Mesangial cell (primary cell): ENCODE results near the gene ACAP3. TPM values are rescaled to one million over a fixed set of nuclear protein-coding genes. Genes with fewer than 3 reads are reported as not detected.

Experiments used
- total RNA-seq: library from RNA; depleted of rRNA; stranded (reverse); fragments of >200 nt; gene quantifications from 2 replicates; pipeline ENCODE4 v1.2.3, GENCODE V29; 2015

The ACAP3 gene, protein sequence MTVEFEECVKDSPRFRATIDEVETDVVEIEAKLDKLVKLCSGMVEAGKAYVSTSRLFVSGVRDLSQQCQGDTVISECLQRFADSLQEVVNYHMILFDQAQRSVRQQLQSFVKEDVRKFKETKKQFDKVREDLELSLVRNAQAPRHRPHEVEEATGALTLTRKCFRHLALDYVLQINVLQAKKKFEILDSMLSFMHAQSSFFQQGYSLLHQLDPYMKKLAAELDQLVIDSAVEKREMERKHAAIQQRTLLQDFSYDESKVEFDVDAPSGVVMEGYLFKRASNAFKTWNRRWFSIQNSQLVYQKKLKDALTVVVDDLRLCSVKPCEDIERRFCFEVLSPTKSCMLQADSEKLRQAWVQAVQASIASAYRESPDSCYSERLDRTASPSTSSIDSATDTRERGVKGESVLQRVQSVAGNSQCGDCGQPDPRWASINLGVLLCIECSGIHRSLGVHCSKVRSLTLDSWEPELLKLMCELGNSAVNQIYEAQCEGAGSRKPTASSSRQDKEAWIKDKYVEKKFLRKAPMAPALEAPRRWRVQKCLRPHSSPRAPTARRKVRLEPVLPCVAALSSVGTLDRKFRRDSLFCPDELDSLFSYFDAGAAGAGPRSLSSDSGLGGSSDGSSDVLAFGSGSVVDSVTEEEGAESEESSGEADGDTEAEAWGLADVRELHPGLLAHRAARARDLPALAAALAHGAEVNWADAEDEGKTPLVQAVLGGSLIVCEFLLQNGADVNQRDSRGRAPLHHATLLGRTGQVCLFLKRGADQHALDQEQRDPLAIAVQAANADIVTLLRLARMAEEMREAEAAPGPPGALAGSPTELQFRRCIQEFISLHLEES
- total RNA-seq = 33.6 and 49.2 TPM in 2 replicates

DNA sequence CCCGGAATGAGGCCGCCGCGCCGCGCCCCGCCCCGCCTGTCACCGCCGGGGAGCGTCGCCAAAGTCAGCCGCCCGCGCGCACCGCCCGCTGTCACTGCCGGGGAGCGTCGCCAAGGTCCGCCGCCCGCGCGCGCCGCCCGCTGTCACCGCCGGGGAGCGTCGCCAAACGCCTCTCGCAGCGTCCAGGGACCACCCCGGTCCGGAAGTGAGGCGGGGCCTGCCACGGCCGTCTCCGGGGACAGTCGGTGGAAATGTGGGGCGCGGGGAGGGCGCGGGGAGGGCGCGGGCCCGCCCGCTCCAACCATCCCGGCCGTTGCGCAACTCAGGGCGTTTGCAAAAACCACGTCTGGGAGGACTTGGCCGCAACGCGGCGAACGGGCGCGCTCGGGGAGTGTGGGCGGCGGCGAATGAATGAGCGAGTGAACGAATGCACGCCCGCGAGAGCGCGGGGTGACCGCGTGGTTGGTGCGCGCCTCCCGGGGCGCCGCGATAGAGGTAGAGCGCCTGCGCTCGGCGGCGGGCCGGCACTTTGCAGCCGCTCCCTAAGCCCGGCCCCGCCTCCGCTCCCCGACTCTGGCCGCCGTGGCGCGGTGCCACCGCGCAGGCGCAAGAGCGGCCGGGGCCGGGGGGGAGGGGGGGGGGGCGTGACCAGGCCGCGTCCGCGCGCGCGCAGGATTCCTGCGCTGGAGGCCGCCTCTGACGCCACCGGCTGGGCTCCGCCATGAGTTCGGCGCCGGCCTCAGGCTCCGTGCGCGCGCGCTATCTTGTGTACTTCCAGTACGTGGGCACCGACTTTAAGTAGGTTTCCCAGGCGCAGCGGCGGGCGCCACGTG is at the start of gene ACAP3, which contains the start of gene PUSL1:
Gene ACAP3 (minus strand): TSS at position 8 of the 833 bp plus-strand sequence. CDS start 115 bp downstream, outside the sequence.
Gene PUSL1 (plus strand): TSS at position 675 of the 833 bp plus-strand sequence. CDS start 47 bp downstream, at position 722.

DNA sequence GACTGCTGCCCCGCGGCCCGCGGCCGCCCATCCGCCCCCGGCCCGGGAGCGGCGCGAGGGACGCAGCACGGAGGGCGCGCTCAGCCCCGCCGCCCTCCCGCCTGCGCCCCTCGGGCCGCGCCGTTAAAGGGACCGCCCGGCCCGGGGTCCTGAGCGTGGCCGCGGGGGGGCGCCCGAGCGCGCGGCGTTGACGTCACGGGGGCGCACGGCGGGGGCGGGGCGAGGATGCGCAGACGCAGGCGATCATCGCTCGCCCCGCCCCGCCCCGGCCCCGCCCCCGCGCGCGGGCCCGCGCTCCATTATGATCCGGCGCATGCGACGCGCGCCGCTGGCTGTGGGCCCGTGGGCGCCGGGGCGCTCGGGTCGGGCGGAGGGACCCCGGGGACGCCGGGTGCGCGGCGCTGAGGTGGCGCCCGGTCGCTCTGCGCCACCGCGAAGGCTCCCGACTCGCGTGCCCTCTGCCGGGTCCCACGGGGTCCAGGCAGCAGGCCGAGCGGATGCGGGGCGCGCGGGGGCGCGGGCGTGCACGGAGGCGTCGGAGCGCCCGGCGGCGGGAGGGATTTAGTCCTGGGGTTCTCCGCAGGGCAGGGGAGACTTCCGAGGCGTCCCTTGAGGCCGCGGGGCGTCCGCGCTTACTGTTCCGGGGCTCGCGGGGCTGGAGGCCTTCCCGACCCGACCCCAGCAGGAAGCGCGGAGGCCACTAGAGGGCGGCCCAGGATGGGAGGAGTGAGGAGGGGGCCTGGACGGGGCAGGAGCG is 41.7 kb upstream of the ACAP3 start, which contains the start of gene DVL1:
Gene DVL1 (minus strand): TSS at position 163 of the 757 bp plus-strand sequence. CDS start 353 bp downstream, outside the sequence.

DNA sequence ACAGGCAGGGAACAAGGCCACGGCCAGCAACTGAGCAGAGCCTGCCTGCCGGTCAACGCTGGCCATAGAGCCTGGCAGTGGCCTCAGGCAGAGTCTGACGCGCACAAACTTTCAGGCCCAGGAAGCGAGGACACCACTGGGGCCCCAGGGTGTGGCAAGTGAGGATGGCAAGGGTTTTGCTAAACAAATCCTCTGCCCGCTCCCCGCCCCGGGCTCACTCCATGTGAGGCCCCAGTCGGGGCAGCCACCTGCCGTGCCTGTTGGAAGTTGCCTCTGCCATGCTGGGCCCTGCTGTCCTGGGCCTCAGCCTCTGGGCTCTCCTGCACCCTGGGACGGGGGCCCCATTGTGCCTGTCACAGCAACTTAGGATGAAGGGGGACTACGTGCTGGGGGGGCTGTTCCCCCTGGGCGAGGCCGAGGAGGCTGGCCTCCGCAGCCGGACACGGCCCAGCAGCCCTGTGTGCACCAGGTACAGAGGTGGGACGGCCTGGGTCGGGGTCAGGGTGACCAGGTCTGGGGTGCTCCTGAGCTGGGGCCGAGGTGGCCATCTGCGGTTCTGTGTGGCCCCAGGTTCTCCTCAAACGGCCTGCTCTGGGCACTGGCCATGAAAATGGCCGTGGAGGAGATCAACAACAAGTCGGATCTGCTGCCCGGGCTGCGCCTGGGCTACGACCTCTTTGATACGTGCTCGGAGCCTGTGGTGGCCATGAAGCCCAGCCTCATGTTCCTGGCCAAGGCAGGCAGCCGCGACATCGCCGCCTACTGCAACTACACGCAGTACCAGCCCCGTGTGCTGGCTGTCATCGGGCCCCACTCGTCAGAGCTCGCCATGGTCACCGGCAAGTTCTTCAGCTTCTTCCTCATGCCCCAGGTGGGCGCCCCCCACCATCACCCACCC is 23.6 kb upstream of the ACAP3 start, which contains the start of gene TAS1R3:
Gene TAS1R3 (plus strand): TSS at position 213 of the 898 bp plus-strand sequence. CDS start 66 bp downstream, at position 279.

DNA sequence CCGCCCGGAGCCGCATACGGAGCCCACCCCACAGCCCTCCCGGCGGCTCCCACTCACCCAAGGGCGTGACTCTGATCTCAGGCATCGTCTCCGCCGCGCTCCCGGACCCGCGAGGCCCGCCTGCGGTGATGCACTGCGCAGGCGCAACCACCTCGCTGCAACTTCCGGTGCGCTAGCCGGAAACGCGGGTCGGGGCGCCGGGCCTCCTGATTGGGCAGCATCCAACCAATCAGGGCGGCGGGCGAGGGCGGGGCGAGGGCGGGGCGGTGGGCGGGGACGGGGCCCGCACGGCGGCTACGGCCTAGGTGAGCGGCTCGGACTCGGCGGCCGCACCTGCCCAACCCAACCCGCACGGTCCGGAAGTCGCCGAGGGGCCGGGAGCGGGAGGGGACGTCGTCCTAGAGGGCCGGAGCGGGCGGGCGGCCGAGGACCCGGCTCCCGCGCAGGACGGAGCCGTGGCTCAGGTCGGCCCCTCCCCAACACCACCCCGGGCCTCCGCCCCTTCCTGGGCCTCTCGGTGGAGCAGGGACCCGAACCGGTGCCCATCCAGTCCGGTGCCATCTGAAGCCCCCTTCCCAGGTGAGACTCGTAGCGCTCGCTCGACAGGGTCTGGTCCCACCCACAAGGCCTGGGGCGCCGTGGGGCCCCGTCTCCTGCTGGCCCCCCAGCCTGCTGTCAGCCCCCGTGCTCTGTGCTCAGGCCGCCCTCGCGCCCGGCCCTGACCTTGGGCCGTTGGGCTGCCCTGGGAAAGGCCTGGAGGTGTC is 17.0 kb upstream of the ACAP3 start, which contains the start of the genes CPTP and INTS11:
Gene CPTP (plus strand): TSS at position 279 of the 764 bp plus-strand sequence. CDS start 2,109 bp downstream, outside the sequence.
Gene INTS11 (minus strand): TSS at position 137 of the 764 bp plus-strand sequence. CDS start 52 bp downstream, at position 85.

DNA sequence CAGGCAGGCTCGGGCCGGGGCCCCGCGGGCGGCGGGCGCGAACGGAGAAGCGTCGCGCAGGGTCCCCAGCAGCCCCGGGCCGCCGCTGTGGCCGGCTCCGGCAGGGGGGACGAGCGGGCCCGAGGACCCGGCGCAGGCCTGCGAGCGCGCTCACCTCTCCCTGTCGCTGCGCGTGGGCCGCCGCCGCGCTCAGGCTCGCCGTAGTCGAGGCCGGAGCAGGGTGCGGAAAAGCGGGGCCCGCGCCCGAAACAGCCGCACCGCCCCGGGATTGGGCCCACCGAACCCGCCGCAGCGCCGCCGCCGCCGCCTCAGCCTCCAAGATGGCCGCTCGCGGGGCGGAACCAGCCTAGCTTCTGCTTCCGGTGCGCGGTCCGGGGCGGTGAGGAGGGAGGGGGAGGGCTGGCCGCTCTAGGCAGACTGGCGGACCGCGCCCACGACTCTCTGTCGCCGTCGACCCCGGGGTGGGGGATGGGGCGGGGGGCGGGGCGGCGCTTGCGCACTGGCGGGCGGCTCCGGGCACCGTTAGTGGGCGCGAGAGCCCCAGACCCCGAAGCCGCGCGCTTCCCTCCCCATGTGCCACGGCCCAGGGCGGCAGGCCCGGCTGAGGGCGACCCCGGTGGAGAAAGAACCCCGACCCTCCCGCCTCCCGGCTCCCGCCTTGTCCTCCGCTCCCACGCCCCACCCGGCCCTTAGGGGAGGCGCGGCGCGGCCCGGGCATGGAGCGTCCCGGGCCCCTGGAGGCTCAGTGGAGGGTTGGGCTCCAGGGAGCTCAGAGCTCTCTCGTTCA is 34.0 kb downstream of the ACAP3 start, which contains the start of gene UBE2J2:
Gene UBE2J2 (minus strand): TSS at position 343 of the 787 bp plus-strand sequence. CDS start 5,862 bp downstream, outside the sequence.

DNA sequence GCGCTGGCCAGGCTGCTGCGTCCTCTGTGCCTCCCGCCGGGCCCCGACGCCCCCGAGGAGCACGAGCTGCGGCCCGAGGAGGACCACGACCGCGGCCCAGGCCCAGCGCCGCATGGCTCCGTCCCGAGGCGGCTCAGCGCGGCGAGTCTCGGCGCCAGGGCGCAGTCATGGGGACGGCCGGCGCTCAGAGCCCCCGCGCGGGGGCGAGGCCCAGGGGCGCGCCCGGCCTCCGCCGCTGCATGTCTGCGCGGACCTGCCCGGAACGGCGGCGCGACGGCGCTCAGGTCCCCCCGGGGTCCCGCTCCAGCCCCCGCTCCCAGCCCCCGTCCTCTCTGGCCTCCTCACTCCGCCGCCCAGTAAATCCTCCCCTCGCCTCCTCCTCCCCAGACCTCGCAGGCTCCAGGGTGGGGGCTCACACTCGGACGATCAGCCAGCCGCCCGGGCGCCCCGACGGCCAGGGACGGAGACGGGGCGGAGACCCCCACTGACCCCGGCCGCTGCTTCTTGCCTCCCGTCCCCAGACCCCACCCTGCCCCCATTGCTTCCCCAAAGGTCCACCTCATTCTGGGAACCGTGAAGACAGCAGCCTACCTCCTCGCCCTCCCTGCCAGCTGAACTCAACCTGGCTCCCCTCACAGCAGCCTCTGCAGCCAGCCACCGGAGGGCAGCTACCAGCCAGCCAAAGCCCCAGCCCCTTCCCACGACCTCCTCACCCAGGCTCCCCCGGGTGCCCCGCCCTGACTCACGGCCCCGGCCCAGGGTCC is 61.0 kb downstream of the ACAP3 start, which contains the start of gene C1QTNF12:
Gene C1QTNF12 (minus strand): TSS at position 146 of the 764 bp plus-strand sequence. CDS start 32 bp downstream, at position 114.

Other genes with a start within 250 kb of the ACAP3 start
- 0.51 TPM in 1 of 2 replicates, not detected in the other for gene RNF223, start 233.6 kb downstream of the ACAP3 start, total RNA-seq
- gene C1orf159, start 191.8 kb downstream of the ACAP3 start, total RNA-seq = 15.5 and 25.9 TPM in 2 replicates
- not detected in 2 replicates for gene TTLL10, start 134.1 kb downstream of the ACAP3 start, total RNA-seq
- 5.1 and 35.4 TPM in 2 replicates for gene TNFRSF18, start 101.3 kb downstream of the ACAP3 start, total RNA-seq
- gene TNFRSF4, start 93.8 kb downstream of the ACAP3 start, total RNA-seq = 1.8 and 3.4 TPM in 2 replicates
- gene SDF4, start 75.9 kb downstream of the ACAP3 start, total RNA-seq = 154 and 222 TPM in 2 replicates
- 32.6 and 41.5 TPM in 2 replicates for gene B3GALT6, start 75.7 kb downstream of the ACAP3 start, total RNA-seq
- gene C1QTNF12, start 61.2 kb downstream of the ACAP3 start, total RNA-seq = 1.3 and 8.0 TPM in 2 replicates
- gene UBE2J2, start 34.1 kb downstream of the ACAP3 start, total RNA-seq = 70.2 and 91.9 TPM in 2 replicates
- gene SCNN1D, start 27.5 kb downstream of the ACAP3 start, total RNA-seq = 0.33 and 2.3 TPM in 2 replicates
- 51.6 and 68.0 TPM in 2 replicates for gene PUSL1, start 667 bp upstream of the ACAP3 start, total RNA-seq
- 114 and 130 TPM in 2 replicates for gene INTS11, start 16.7 kb upstream of the ACAP3 start, total RNA-seq
- 38.5 and 46.4 TPM in 2 replicates for gene CPTP, start 16.9 kb upstream of the ACAP3 start, total RNA-seq
- not detected in 2 replicates for gene TAS1R3, start 23.4 kb upstream of the ACAP3 start, total RNA-seq
- gene DVL1, start 41.5 kb upstream of the ACAP3 start, total RNA-seq = 78.8 and 134 TPM in 2 replicates
- gene MXRA8, start 50.6 kb upstream of the ACAP3 start, total RNA-seq = 154 and 651 TPM in 2 replicates
- 157 and 250 TPM in 2 replicates for gene AURKAIP1, start 67.3 kb upstream of the ACAP3 start, total RNA-seq
- gene CCNL2, start 91.4 kb upstream of the ACAP3 start, total RNA-seq = 40.6 and 111 TPM in 2 replicates
- 109 and 174 TPM in 2 replicates for gene MRPL20, start 99.4 kb upstream of the ACAP3 start, total RNA-seq
- 0.76 and 1.5 TPM in 2 replicates for gene ANKRD65, start 113.3 kb upstream of the ACAP3 start, total RNA-seq
- 25.4 and 90.9 TPM in 2 replicates for gene VWA1, start 127.8 kb upstream of the ACAP3 start, total RNA-seq
- 1.1 and 1.6 TPM in 2 replicates for gene ATAD3C, start 141.8 kb upstream of the ACAP3 start, total RNA-seq
- gene ATAD3B, start 163.8 kb upstream of the ACAP3 start, total RNA-seq = 14.5 and 64.5 TPM in 2 replicates
- gene ATAD3A, start 204.2 kb upstream of the ACAP3 start, total RNA-seq = 42.3 and 107 TPM in 2 replicates
- 1.8 and 3.8 TPM in 2 replicates for gene TMEM240, start 232.7 kb upstream of the ACAP3 start, total RNA-seq